MM.1S (cell line): ENCODE results near the gene SELENON.

Source experiments
- DNase-seq: peaks from one replicate; pipeline ENCODE4 v3.0.0-alpha.2; 2015
- H2AFZ ChIP-seq: fragments of 300-600 bp; sonication (generic); 2 replicates; pipeline ENCODE4 v1.6.0; 2016; ENCODE audit warnings: antibody characterized with exemption, low read length
- H3F3A ChIP-seq: fragments of 300-600 bp; sonication (generic); 2 replicates; pipeline ENCODE4 v1.6.1; 2016; ENCODE audit warnings: mild to moderate bottlenecking, antibody characterized with exemption, low read length, moderate library complexity, mixed read lengths; ENCODE audit not compliant: insufficient read depth
- H3K27ac ChIP-seq: fragments of 300-600 bp; sonication (generic); 2 replicates; pipeline ENCODE4 v1.5.1; 2016; ENCODE audit warnings: mild to moderate bottlenecking, low read length
- H3K27me3 ChIP-seq: fragments of 300-600 bp; sonication (generic); replicated peaks from 2 replicates; pipeline ENCODE4 v1.6.0; 2016; ENCODE audit warnings: low read length; ENCODE audit not compliant: insufficient read depth
- H3K36me3 ChIP-seq: fragments of 300-600 bp; sonication (generic); replicated peaks from 2 replicates; pipeline ENCODE4 v1.6.1; 2016; ENCODE audit warnings: mild to moderate bottlenecking, low read length, mixed read lengths; ENCODE audit not compliant: insufficient read depth
- H3K4me1 ChIP-seq: fragments of 300-600 bp; sonication (generic); 2 replicates; pipeline ENCODE4 v1.6.1; 2016; ENCODE audit warnings: low read length, mixed read lengths
- H3K4me2 ChIP-seq: fragments of 300-600 bp; sonication (generic); 2 replicates; pipeline ENCODE4 v1.6.0; 2016; ENCODE audit warnings: low read depth, low read length
- H3K4me3 ChIP-seq: fragments of 300-600 bp; sonication (generic); 2 replicates; pipeline ENCODE4 v1.5.1; 2016; ENCODE audit warnings: low read length, mixed read lengths
- H3K79me2 ChIP-seq: fragments of 300-600 bp; sonication (generic); 2 replicates; pipeline ENCODE4 v1.6.1; 2016; ENCODE audit warnings: mixed run types, low read length, mixed read lengths
- H3K9ac ChIP-seq: fragments of 300-600 bp; sonication (generic); 2 replicates; pipeline ENCODE4 v1.6.1; 2016; ENCODE audit warnings: low read length, mixed read lengths
- H3K9me2 ChIP-seq: fragments of 300-600 bp; sonication (generic); replicated peaks from 2 replicates; pipeline ENCODE4 v1.6.1; 2016; ENCODE audit warnings: mild to moderate bottlenecking, low read length, mixed read lengths; ENCODE audit not compliant: insufficient read depth
- H3K9me3 ChIP-seq: fragments of 300-600 bp; sonication (generic); replicated peaks from 2 replicates; pipeline ENCODE4 v1.6.1; 2016; ENCODE audit warnings: mild to moderate bottlenecking, low read length, mixed read lengths; ENCODE audit not compliant: insufficient read depth
- H4K20me1 ChIP-seq: fragments of 300-600 bp; sonication (generic); 2 replicates; pipeline ENCODE4 v1.6.1; 2016; ENCODE audit warnings: mild to moderate bottlenecking, low read length, moderate library complexity, mixed read lengths; ENCODE audit not compliant: insufficient read depth
- CTCF ChIP-seq: fragments of 300-600 bp; sonication (generic); IDR thresholded peaks from 2 replicates; pipeline ENCODE4 v1.5.1; 2016; ENCODE audit warnings: antibody characterized with exemption, low read length, mixed read lengths
- EZH2 ChIP-seq: fragments of 300-600 bp; sonication (generic); optimal IDR thresholded peaks from 2 replicates; pipeline ENCODE3; 2017; ENCODE audit warnings: low read depth, mild to moderate bottlenecking, antibody characterized with exemption, low read length, mixed read lengths
- EZH2phosphoT487 ChIP-seq: fragments of 300-600 bp; sonication (generic); IDR thresholded peaks from 2 replicates; pipeline ENCODE4 v1.6.1; 2018; ENCODE audit warnings: antibody characterized with exemption, low read length

The SELENON gene

GRCh38 chr1:25815208-25816111 lies 15.5 kb downstream of the SELENON start:
- no peak overlapping the region for H3K4me2 ChIP-seq

GRCh38 chr1:25816112-25816718 lies 16.2 kb downstream of the SELENON start:
- DNase-seq = no peak
- peaks cover 15% of the 10 kb centered on the region; the same call in 1 of the 2 replicates for H3F3A ChIP-seq
- TF ChIP-seq EZH2 = no peak
- no peak for TF ChIP-seq EZH2phosphoT487
- no peak for TF ChIP-seq CTCF
- H3K27ac ChIP-seq = no peak overlapping the region
- H3K9ac ChIP-seq = no peak overlapping the region
- H2AFZ ChIP-seq = no peak overlapping the region
- no peaks in the 10 kb centered on the region for H3K27me3 ChIP-seq
- H3K4me1 ChIP-seq = peaks cover 5% of the 10 kb centered on the region
- H3K9me3 ChIP-seq = no peaks in the 10 kb centered on the region
- no peaks in the 10 kb centered on the region for H3K36me3 ChIP-seq
- H3K9me2 ChIP-seq = no peaks in the 10 kb centered on the region
- no peak overlapping the region for H3K4me3 ChIP-seq
- no peak overlapping the region for H3K4me2 ChIP-seq
- peaks cover 6% of the 10 kb centered on the region for H3K79me2 ChIP-seq
- no peaks in the 10 kb centered on the region for H4K20me1 ChIP-seq

More at GRCh38 chr1:25815208-25816111, 15.5 kb downstream of the SELENON start:
- no peak overlapping the region for H2AFZ ChIP-seq
- H3K27me3 ChIP-seq = no peaks in the 10 kb centered on the region
- no peaks in the 10 kb centered on the region for H4K20me1 ChIP-seq
- 0 out of 2 replicates have a peak, but pooled peaks cover 3% of the 10 kb centered on the region for H3K4me1 ChIP-seq
- H3K79me2 ChIP-seq = no peaks in the 10 kb centered on the region; the same call in 1 of the 2 replicates
- no peaks in the 10 kb centered on the region for H3K36me3 ChIP-seq
- H3F3A ChIP-seq = peaks cover 14% of the 10 kb centered on the region; the same call in 1 of the 2 replicates
- DNase-seq = no peak
- no peaks in the 10 kb centered on the region for H3K9me3 ChIP-seq
- no peak overlapping the region for H3K4me3 ChIP-seq
- H3K9me2 ChIP-seq = no peaks in the 10 kb centered on the region
- H3K9ac ChIP-seq = no peak overlapping the region
- H3K27ac ChIP-seq = no peak overlapping the region
- no peak for TF ChIP-seq EZH2phosphoT487
- no peak for TF ChIP-seq CTCF
- no peak for TF ChIP-seq EZH2

GRCh38 chr1:25817840-25818501 lies 18.0 kb downstream of the SELENON start:
- no peaks in the 10 kb centered on the region for H3K27me3 ChIP-seq
- no peak overlapping the region for H2AFZ ChIP-seq
- no peak for DNase-seq
- H4K20me1 ChIP-seq = no peaks in the 10 kb centered on the region
- peaks cover 15% of the 10 kb centered on the region; the same call in 1 of the 2 replicates for H3F3A ChIP-seq
- no peaks in the 10 kb centered on the region for H3K36me3 ChIP-seq
- no peak overlapping the region for H3K27ac ChIP-seq
- H3K9me3 ChIP-seq = no peaks in the 10 kb centered on the region
- H3K9ac ChIP-seq = no peak overlapping the region
- H3K9me2 ChIP-seq = no peaks in the 10 kb centered on the region
- no peak overlapping the region for H3K4me2 ChIP-seq
- no peak overlapping the region for H3K4me3 ChIP-seq
- TF ChIP-seq CTCF (no peak), EZH2phosphoT487 (no peak), EZH2 (no peak)
- peaks cover 19% of the 10 kb centered on the region for H3K79me2 ChIP-seq
- H3K4me1 ChIP-seq = peaks cover 11% of the 10 kb centered on the region
